ENCODE results near the gene MACROD2. TPM values are rescaled to one million over a fixed set of nuclear protein-coding genes. Genes with fewer than 3 reads are reported as not detected.

The MACROD2 gene
- total RNA-seq, 1 donor from 2014 or later, result 6.7 TPM

DNA sequence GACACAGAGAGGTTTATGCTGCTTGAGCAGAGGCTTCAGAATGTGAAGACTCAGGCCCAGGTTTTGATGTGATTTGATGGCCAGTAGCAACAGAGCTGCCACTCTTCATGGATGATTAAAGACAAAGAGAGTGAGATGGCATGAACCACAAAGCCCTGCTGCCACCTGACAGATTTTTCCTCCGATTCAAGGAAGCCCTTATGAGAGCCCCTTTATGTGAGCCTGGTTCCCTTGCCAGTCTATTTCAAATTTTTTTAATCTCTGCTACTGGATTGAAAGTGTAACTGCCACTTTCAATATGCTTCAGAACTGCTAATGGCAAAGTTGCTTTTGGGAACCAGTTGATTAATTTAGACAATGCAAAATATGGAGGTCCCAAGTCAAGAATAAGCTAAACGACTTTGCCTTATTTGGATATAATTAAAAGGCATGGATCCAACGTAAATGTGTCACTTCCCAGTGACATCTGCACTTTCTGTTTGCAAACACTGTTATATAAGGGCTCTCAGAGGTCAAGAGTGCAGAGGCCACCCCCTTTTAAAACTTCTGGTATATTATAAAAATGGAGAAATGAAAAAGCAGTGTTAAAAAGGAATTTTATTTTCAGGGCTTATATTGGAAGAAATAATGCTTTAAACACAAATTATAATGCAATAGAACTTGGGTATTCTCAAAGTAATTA is 581.0 kb downstream of the MACROD2 start:
- H3K9me3 Mint-ChIP-seq, result no peaks in the 10 kb centered on the region
- TF ChIP-seq, protein P1, sequence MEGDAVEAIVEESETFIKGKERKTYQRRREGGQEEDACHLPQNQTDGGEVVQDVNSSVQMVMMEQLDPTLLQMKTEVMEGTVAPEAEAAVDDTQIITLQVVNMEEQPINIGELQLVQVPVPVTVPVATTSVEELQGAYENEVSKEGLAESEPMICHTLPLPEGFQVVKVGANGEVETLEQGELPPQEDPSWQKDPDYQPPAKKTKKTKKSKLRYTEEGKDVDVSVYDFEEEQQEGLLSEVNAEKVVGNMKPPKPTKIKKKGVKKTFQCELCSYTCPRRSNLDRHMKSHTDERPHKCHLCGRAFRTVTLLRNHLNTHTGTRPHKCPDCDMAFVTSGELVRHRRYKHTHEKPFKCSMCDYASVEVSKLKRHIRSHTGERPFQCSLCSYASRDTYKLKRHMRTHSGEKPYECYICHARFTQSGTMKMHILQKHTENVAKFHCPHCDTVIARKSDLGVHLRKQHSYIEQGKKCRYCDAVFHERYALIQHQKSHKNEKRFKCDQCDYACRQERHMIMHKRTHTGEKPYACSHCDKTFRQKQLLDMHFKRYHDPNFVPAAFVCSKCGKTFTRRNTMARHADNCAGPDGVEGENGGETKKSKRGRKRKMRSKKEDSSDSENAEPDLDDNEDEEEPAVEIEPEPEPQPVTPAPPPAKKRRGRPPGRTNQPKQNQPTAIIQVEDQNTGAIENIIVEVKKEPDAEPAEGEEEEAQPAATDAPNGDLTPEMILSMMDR (conservative IDR thresholded peaks at IDR 0.05), result no peak
- no peaks in the 10 kb centered on the region for H3K36me3 Mint-ChIP-seq
- DNase-seq (ENCODE audit: extremely low spot score, unreplicated experiment), result no peak
- no peak overlapping the region for H3K4me3 Mint-ChIP-seq
- peaks cover 5% of the 10 kb centered on the region for H3K4me1 Mint-ChIP-seq (ENCODE audit: unreplicated experiment)
- no peaks in the 10 kb centered on the region for H3K27me3 Mint-ChIP-seq
- no peak overlapping the region for H3K27ac Mint-ChIP-seq

GRCh38 chr20:14580418-14581074 is 585.2 kb downstream of the MACROD2 start:
- no peaks in the 10 kb centered on the region for H3K27me3 Mint-ChIP-seq
- H3K36me3 Mint-ChIP-seq, result no peaks in the 10 kb centered on the region
- no peak overlapping the region for H3K4me3 Mint-ChIP-seq
- peaks cover 6% of the 10 kb centered on the region for H3K9me3 Mint-ChIP-seq
- H3K27ac Mint-ChIP-seq, result no peak overlapping the region
- no peak for DNase-seq (ENCODE audit: extremely low spot score, unreplicated experiment)
- TF ChIP-seq, protein P1 (conservative IDR thresholded peaks at IDR 0.05), result no peak
- H3K4me1 Mint-ChIP-seq (ENCODE audit: unreplicated experiment), result peaks cover 11% of the 10 kb centered on the region

GRCh38 chr20:14581731-14582130 is 586.4 kb downstream of the MACROD2 start:
- Mint-ChIP-seq H3K4me3 (no peak overlapping the region), H3K4me1 (ENCODE audit: unreplicated experiment) (peaks cover 5% of the 10 kb centered on the region), H3K36me3 (no peaks in the 10 kb centered on the region), H3K9me3 (peaks cover 6% of the 10 kb centered on the region), H3K27me3 (no peaks in the 10 kb centered on the region), H3K27ac (no peak overlapping the region)
- TF ChIP-seq, protein P1 (conservative IDR thresholded peaks at IDR 0.05), result no peak
- DNase-seq (ENCODE audit: extremely low spot score, unreplicated experiment), result no peak

GRCh38 chr20:14582855-14583254 is 587.5 kb downstream of the MACROD2 start:
- Mint-ChIP-seq H3K36me3 (no peaks in the 10 kb centered on the region), H3K4me1 (ENCODE audit: unreplicated experiment) (peaks cover 5% of the 10 kb centered on the region), H3K27ac (no peak overlapping the region), H3K27me3 (no peaks in the 10 kb centered on the region), H3K4me3 (no peak overlapping the region), H3K9me3 (peaks cover 6% of the 10 kb centered on the region)
- TF ChIP-seq, protein P1 (conservative IDR thresholded peaks at IDR 0.05), result no peak
- no peak for DNase-seq (ENCODE audit: extremely low spot score, unreplicated experiment)

- H3K4me1 Mint-ChIP-seq (ENCODE audit: unreplicated experiment), result peaks cover 5% of the 10 kb centered on the region
- no peak overlapping the region for H3K4me3 Mint-ChIP-seq
- TF ChIP-seq, protein P1 (conservative IDR thresholded peaks at IDR 0.05), result no peak
- H3K27ac Mint-ChIP-seq, result no peak overlapping the region
- H3K36me3 Mint-ChIP-seq, result no peaks in the 10 kb centered on the region
- peaks cover 6% of the 10 kb centered on the region for H3K9me3 Mint-ChIP-seq
- H3K27me3 Mint-ChIP-seq, result no peaks in the 10 kb centered on the region
- DNase-seq (ENCODE audit: extremely low spot score, unreplicated experiment), result no peak
Observed at GRCh38 chr20:14583413-14583812, 588.1 kb downstream of the MACROD2 start.
